OCI-LY7 (cell line): ENCODE measurements around the gene ZNF438. TPM values are rescaled to one million over a fixed set of nuclear protein-coding genes. Genes with fewer than 3 reads are reported as not detected.
"Not testable (repeated sequence)": the region's sequence is repeated elsewhere in the genome, so short reads cannot be mapped to it uniquely, and the experiment has no call there.

Experiments
- BruUV-seq: library from RNA; stranded (reverse); fragments of 400-500 nt; replicated peaks from 2 replicates; lab custom pipeline; 2021; lab: Mats Ljungman, UMichigan
- CTCF ChIA-PET: fragments of 300-600 bp; sonication (Branson Sonifier 250); formaldehyde crosslinking; loops from one replicate; lab custom pipeline; 2022; ENCODE audit warnings: antibody characterized with exemption; ENCODE audit not compliant: unreplicated experiment; lab: Charles Lee
- POLR2A ChIA-PET: fragments of 300-600 bp; sonication (Branson Sonifier 250); formaldehyde crosslinking; loops from one replicate; lab custom pipeline; 2022; ENCODE audit warnings: antibody characterized with exemption; lab: Charles Lee
- DNase-seq: peaks from one replicate; pipeline ENCODE4 v3.0.0-alpha.2; 2015; ENCODE audit warnings: low spot score
- H2AFZ ChIP-seq: fragments of 200-600 bp; sonication (generic), shearing (Covaris generic); 2 replicates; pipeline ENCODE4 v1.6.1; 2014; ENCODE audit warnings: mild to moderate bottlenecking, antibody characterized with exemption, low read length, moderate library complexity
- H3K27ac ChIP-seq: fragments of 200-600 bp; sonication (generic); 2 replicates; pipeline ENCODE4 v1.5.1; 2014; ENCODE audit warnings: mixed run types, low read depth, mild to moderate bottlenecking, moderate library complexity, low read length, inconsistent platforms; ENCODE audit not compliant: poor library complexity, severe bottlenecking
- H3K36me3 ChIP-seq: fragments of 200-600 bp; sonication (generic); 2 replicates; pipeline ENCODE4 v1.6.1; 2014; ENCODE audit warnings: mild to moderate bottlenecking, antibody characterized with exemption, low read length, moderate library complexity, mixed read lengths; ENCODE audit not compliant: insufficient read depth
- H3K4me1 ChIP-seq: fragments of 200-600 bp; sonication (generic); 2 replicates; pipeline ENCODE4 v1.5.1; 2014; ENCODE audit warnings: mild to moderate bottlenecking, low read length; ENCODE audit not compliant: insufficient read depth, poor library complexity, severe bottlenecking
- H3K4me2 ChIP-seq: fragments of 200-600 bp; sonication (generic); 2 replicates; pipeline ENCODE4 v1.6.1; 2014; ENCODE audit warnings: mild to moderate bottlenecking, low read length
- H3K4me3 ChIP-seq: fragments of 200-600 bp; sonication (generic); 2 replicates; pipeline ENCODE4 v1.5.1; 2014; ENCODE audit warnings: mild to moderate bottlenecking, low read depth, low read length; ENCODE audit not compliant: poor library complexity, severe bottlenecking
- H3K79me2 ChIP-seq: fragments of 200-600 bp; sonication (generic); 2 replicates; pipeline ENCODE4 v1.6.1; 2016; ENCODE audit warnings: low read depth, mild to moderate bottlenecking, low read length, moderate library complexity, mixed read lengths; ENCODE audit not compliant: insufficient read depth
- H3K9me2 ChIP-seq: fragments of 200-600 bp; sonication (generic); 2 replicates; pipeline ENCODE4 v1.6.1; 2016; ENCODE audit warnings: mild to moderate bottlenecking, low read length, mixed read lengths; ENCODE audit not compliant: insufficient read depth
- H3K9me3 ChIP-seq: fragments of 200-600 bp; sonication (generic); 2 replicates; pipeline ENCODE4 v1.6.1; 2014; ENCODE audit warnings: mild to moderate bottlenecking, mixed run types, low read length, mixed read lengths
- H4K20me1 ChIP-seq: fragments of 200-600 bp; sonication (generic); 2 replicates; pipeline ENCODE4 v1.6.1; 2014; ENCODE audit warnings: mild to moderate bottlenecking, antibody characterized with exemption, low read length, moderate library complexity, mixed read lengths; ENCODE audit not compliant: insufficient read depth
- CTCF ChIP-seq: fragments of 200-600 bp; sonication (generic); conservative IDR thresholded peaks from 2 replicates; pipeline ENCODE4 v1.5.1; 2014; ENCODE audit warnings: mild to moderate bottlenecking, antibody characterized with exemption, low read length, moderate library complexity, mixed read lengths
- EZH2phosphoT487 ChIP-seq: fragments of 200-600 bp; sonication (generic); IDR thresholded peaks from 2 replicates; pipeline ENCODE4 v1.6.1; 2018; ENCODE audit warnings: low read depth, borderline replicate concordance, mild to moderate bottlenecking, mixed run types, antibody characterized with exemption, low read length, moderate library complexity, mixed read lengths
- intact Hi-C: fragments of 100-400 bp; cut with micrococcal nuclease; formaldehyde crosslinking; loops from one replicate; pipeline ENCODE4 v1.10.0; 2022; ENCODE audit not compliant: unreplicated experiment
- total RNA-seq, 2 experiments: library from RNA; depleted of rRNA in 1 of 2; stranded (reverse); fragments of >200 nt in 1 of 2; shearing (Covaris generic) in 1 of 2; gene quantifications; 2 replicates each; pipeline ENCODE4 v1.2.3, GENCODE V29; 2014 to 2022

The ZNF438 gene
- total RNA-seq, 2 experiments from 2014 or later: 2.0 to 2.5 TPM

- DNase-seq: no peak
- Histone ChIP-seq H2AFZ (no peak overlapping the region), H3K9me2 (no peaks in the 10 kb centered on the region), H3K4me3 (no peak overlapping the region), H3K4me2 (no peak overlapping the region), H3K4me1 (no peaks in the 10 kb centered on the region), H4K20me1 (no peaks in the 10 kb centered on the region), H3K79me2 (no peaks in the 10 kb centered on the region), H3K9me3 (0 out of 2 replicates have a peak, but pooled peaks cover 3% of the 10 kb centered on the region), H3K27ac (no peak overlapping the region), H3K36me3 (no peaks in the 10 kb centered on the region)
- intact Hi-C loops: no loop called here
- TF ChIP-seq EZH2phosphoT487 (no peak), CTCF (no peak)
- no TSS peak for BruUV-seq
- POLR2A ChIA-PET: no interaction called here
- CTCF ChIA-PET: no interaction called here
Observed at GRCh38 chr10:31051703-31052102, 20.0 kb upstream of the ZNF438 start.

GRCh38 chr10:31042670-31043069 lies 11.0 kb upstream of the ZNF438 start:
- BruUV-seq: no TSS peak
- Histone ChIP-seq H3K4me2 (no peak overlapping the region), H3K79me2 (no peaks in the 10 kb centered on the region), H3K9me3 (no peaks in the 10 kb centered on the region), H3K9me2 (no peaks in the 10 kb centered on the region), H3K4me1 (no peaks in the 10 kb centered on the region), H4K20me1 (no peaks in the 10 kb centered on the region), H3K27ac (no peak overlapping the region), H2AFZ (no peak overlapping the region), H3K36me3 (no peaks in the 10 kb centered on the region), H3K4me3 (no peak overlapping the region)
- ChIA-PET CTCF (no interaction called here), POLR2A (no interaction called here)
- DNase-seq: no peak
- intact Hi-C loops: no loop called here
- TF ChIP-seq CTCF: no peak
- no peak for TF ChIP-seq EZH2phosphoT487

GRCh38 chr10:31041011-31041410 lies 9.3 kb upstream of the ZNF438 start:
- CTCF ChIA-PET: no interaction called here

GRCh38 chr10:31039006-31039405 lies 7.3 kb upstream of the ZNF438 start:
- BruUV-seq, H3K27ac ChIP-seq, H4K20me1 ChIP-seq, H3K36me3 ChIP-seq, CTCF ChIA-PET, H3K4me2 ChIP-seq, H3K9me2 ChIP-seq, H3K79me2 ChIP-seq, H3K4me3 ChIP-seq, intact Hi-C loops, H3K9me3 ChIP-seq, H3K4me1 ChIP-seq: not testable (repeated sequence)
- peak overlapping the region; percentile 27; the same call in 1 of the 2 replicates for H2AFZ ChIP-seq
- POLR2A ChIA-PET: interaction anchor here (0.7 to 1.2 kb wide), 2 partner anchors 11 to 74 kb away, joined by 3 to 4 read pairs; no protein-coding TSS in a partner anchor
- DNase-seq: peak; percentile 20

More at GRCh38 chr10:31041011-31041410, 9.3 kb upstream of the ZNF438 start:
- Histone ChIP-seq H2AFZ (no peak overlapping the region), H3K79me2 (no peaks in the 10 kb centered on the region), H3K4me1 (no peaks in the 10 kb centered on the region), H4K20me1 (no peaks in the 10 kb centered on the region), H3K4me2 (no peak overlapping the region), H3K9me2 (no peaks in the 10 kb centered on the region), H3K27ac (no peak overlapping the region), H3K36me3 (no peaks in the 10 kb centered on the region), H3K4me3 (no peak overlapping the region), H3K9me3 (no peaks in the 10 kb centered on the region)
- no peak for TF ChIP-seq EZH2phosphoT487
- TF ChIP-seq CTCF: no peak
- intact Hi-C loops: no loop called here
- DNase-seq: no peak
- BruUV-seq: no TSS peak
- POLR2A ChIA-PET: no interaction called here
